ENCODE results near the gene PNPLA3. TPM values are rescaled to one million over a fixed set of nuclear protein-coding genes. Genes with fewer than 3 reads are reported as not detected.

Gene PNPLA3
- total RNA-seq, 1 experiment from 2014 or later: 17.5 TPM

GRCh38 chr22:43880541-43880991 lies 43.0 kb upstream of the PNPLA3 start:
- no peak overlapping the region for H3K4me3 Mint-ChIP-seq
- Histone ChIP-seq H3K27ac (ENCODE audit: insufficient read length, low read depth, low read length) (no peak overlapping the region), H3K14ac (ENCODE audit: insufficient read depth, low read length) (no peak overlapping the region), H2BK20ac (ENCODE audit: low read depth, low read length, poor library complexity, severe bottlenecking) (no peak overlapping the region), H3K4ac (ENCODE audit: low read depth, low read length) (no peak overlapping the region), H2BK5ac (ENCODE audit: insufficient read length, low read length) (no peak overlapping the region), H3K79me1 (ENCODE audit: insufficient read depth, low read depth, low read length, poor library complexity, severe bottlenecking) (no peaks in the 10 kb centered on the region), H4K8ac (replicated peaks; ENCODE audit: insufficient read length, low read depth, low read length) (no peak overlapping the region), H4K91ac (ENCODE audit: insufficient read length, low read depth, low read length) (no peak overlapping the region), H3K9ac (ENCODE audit: extremely low read depth, insufficient read length, low read length) (no peak overlapping the region), H3K23me2 (ENCODE audit: insufficient read length, low read depth, low read length, poor library complexity, severe bottlenecking) (no peaks in the 10 kb centered on the region), H3K9me3 (ENCODE audit: control insufficient read depth, low read depth, low read length) (no peaks in the 10 kb centered on the region), H3K4me1 (ENCODE audit: insufficient read depth, low read length) (no peaks in the 10 kb centered on the region), H3K79me2 (ENCODE audit: insufficient read depth, low read length) (no peaks in the 10 kb centered on the region), H2AFZ (ENCODE audit: low read length) (no peak overlapping the region), H3K18ac (ENCODE audit: insufficient read length, low read depth, low read length) (no peak overlapping the region), H3K27me3 (ENCODE audit: insufficient read depth, low read length) (no peaks in the 10 kb centered on the region), H3K23ac (ENCODE audit: insufficient read length, low read depth, low read length) (no peak overlapping the region), H3K4me2 (ENCODE audit: insufficient read depth, insufficient read length, low read length) (no peak overlapping the region), H2BK120ac (ENCODE audit: low read depth, low read length, poor library complexity, severe bottlenecking) (no peak overlapping the region), H4K5ac (ENCODE audit: insufficient read length, low read depth, low read length) (no peak overlapping the region), H2BK15ac (ENCODE audit: low read depth, low read length) (no peak overlapping the region), H2BK12ac (ENCODE audit: insufficient read length, low read depth, low read length) (no peak overlapping the region), H4K20me1 (ENCODE audit: control insufficient read depth, insufficient read depth, insufficient read length) (no peaks in the 10 kb centered on the region), H3K56ac (ENCODE audit: insufficient read length, low read depth, low read length) (no peak overlapping the region), H2AK5ac (ENCODE audit: insufficient read length, low read length) (no peak overlapping the region), H3T11ph (ENCODE audit: low read length) (no peak overlapping the region)
- H3K27ac Mint-ChIP-seq: peak overlapping the region in 1 of 3 experiments; percentile 55; a peak in 2 of 7 replicates
- peaks cover 1% of the 10 kb centered on the region; the same call in 1 of the 2 replicates for H3K27me3 Mint-ChIP-seq (ENCODE audit: low read depth)
- peak; percentile 20 for DNase-seq
- no CpG with 5 or more reads among the region's 15 CpGs for WGBS (ENCODE audit: extremely low coverage, insufficient read length, low lambda C conversion rate)
- H3K9me3 Mint-ChIP-seq: no peaks in the 10 kb centered on the region
- H3K36me3 Mint-ChIP-seq (ENCODE audit: insufficient read depth in 1 of 3, low read depth in 3 of 3): peaks cover 2 to 5% (median 2%) of the 10 kb centered on the region in 3 experiments; a peak in 4 of 7 replicates
- H3K4me1 Mint-ChIP-seq: peaks cover 7 to 13% of the 10 kb centered on the region in 2 experiments
- TF ChIP-seq, protein P1, sequence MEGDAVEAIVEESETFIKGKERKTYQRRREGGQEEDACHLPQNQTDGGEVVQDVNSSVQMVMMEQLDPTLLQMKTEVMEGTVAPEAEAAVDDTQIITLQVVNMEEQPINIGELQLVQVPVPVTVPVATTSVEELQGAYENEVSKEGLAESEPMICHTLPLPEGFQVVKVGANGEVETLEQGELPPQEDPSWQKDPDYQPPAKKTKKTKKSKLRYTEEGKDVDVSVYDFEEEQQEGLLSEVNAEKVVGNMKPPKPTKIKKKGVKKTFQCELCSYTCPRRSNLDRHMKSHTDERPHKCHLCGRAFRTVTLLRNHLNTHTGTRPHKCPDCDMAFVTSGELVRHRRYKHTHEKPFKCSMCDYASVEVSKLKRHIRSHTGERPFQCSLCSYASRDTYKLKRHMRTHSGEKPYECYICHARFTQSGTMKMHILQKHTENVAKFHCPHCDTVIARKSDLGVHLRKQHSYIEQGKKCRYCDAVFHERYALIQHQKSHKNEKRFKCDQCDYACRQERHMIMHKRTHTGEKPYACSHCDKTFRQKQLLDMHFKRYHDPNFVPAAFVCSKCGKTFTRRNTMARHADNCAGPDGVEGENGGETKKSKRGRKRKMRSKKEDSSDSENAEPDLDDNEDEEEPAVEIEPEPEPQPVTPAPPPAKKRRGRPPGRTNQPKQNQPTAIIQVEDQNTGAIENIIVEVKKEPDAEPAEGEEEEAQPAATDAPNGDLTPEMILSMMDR (conservative IDR thresholded peaks at IDR 0.05): no peak
